HEK293T (cell line): ENCODE results near the gene CBR3.
"Not testable (repeated sequence)": the region's sequence is repeated elsewhere in the genome, so short reads cannot be mapped to it uniquely, and the experiment has no call there.

ENCODE experiments used
- CTCF ChIA-PET: fragments of 350-600 bp; formaldehyde crosslinking; extraction: SDS; loops from one replicate; lab custom pipeline; 2021; ENCODE audit warnings: antibody characterized with exemption, inconsistent platforms; lab: Yijun Ruan, JAX
- POLR2A ChIA-PET: fragments of 350-600 bp; formaldehyde crosslinking; extraction: SDS; loops from one replicate; lab custom pipeline; 2020; ENCODE audit warnings: antibody characterized with exemption, inconsistent platforms; lab: Yijun Ruan, JAX
- DNase-seq: peaks from one replicate; pipeline ENCODE4 v3.0.0; 2012; ENCODE audit warnings: mixed read lengths; ENCODE audit errors: extremely low spot score
- ARNT ChIP-seq: fragments of 450-650 bp; IDR thresholded peaks from 2 replicates; pipeline ENCODE4 v1.6.1; 2017; ENCODE audit warnings: mild to moderate bottlenecking
- BHLHE40 ChIP-seq: fragments of 450-650 bp; IDR thresholded peaks from 2 replicates; pipeline ENCODE4 v1.6.1; 2016; ENCODE audit warnings: mild to moderate bottlenecking, moderate library complexity, borderline replicate concordance
- CTBP1 ChIP-seq: fragments of 450-650 bp; IDR thresholded peaks from 2 replicates; pipeline ENCODE4 v1.6.1; 2016; ENCODE audit warnings: borderline replicate concordance
- ELF4 ChIP-seq: fragments of 450-650 bp; IDR thresholded peaks from 2 replicates; pipeline ENCODE4 v1.6.1; 2017; ENCODE audit warnings: antibody characterized with exemption
- FOXA1 ChIP-seq: fragments of 450-650 bp; IDR thresholded peaks from 2 replicates; pipeline ENCODE4 v1.6.1; 2016; ENCODE audit warnings: mild to moderate bottlenecking
- FOXK2 ChIP-seq: fragments of 450-650 bp; IDR thresholded peaks from 2 replicates; pipeline ENCODE4 v1.6.1; 2016; ENCODE audit warnings: mild to moderate bottlenecking
- FOXM1 ChIP-seq: fragments of 450-650 bp; IDR thresholded peaks from 2 replicates; pipeline ENCODE4 v1.6.1; 2017; ENCODE audit warnings: mild to moderate bottlenecking, borderline replicate concordance
- HDGF ChIP-seq: fragments of 450-650 bp; IDR thresholded peaks from 2 replicates; pipeline ENCODE4 v1.6.1; 2017; ENCODE audit warnings: antibody characterized with exemption, borderline replicate concordance
- L3MBTL2 ChIP-seq: fragments of 450-650 bp; conservative IDR thresholded peaks from 2 replicates; pipeline ENCODE4 v1.6.1; 2016; ENCODE audit warnings: mild to moderate bottlenecking
- LEF1 ChIP-seq: fragments of 450-650 bp; IDR thresholded peaks from 2 replicates; pipeline ENCODE4 v1.6.1; 2017; ENCODE audit warnings: mild to moderate bottlenecking, borderline replicate concordance
- NFRKB ChIP-seq: fragments of 450-650 bp; IDR thresholded peaks from 2 replicates; pipeline ENCODE4 v1.6.1; 2016; ENCODE audit warnings: mild to moderate bottlenecking, moderate library complexity
- PKNOX1 ChIP-seq: fragments of 450-650 bp; IDR thresholded peaks from 2 replicates; pipeline ENCODE4 v1.6.1; 2016
- SP1 ChIP-seq: fragments of 450-650 bp; IDR thresholded peaks from 2 replicates; pipeline ENCODE4 v1.6.1; 2017
- SUZ12 ChIP-seq: fragments of 450-650 bp; IDR thresholded peaks from 2 replicates; pipeline ENCODE4 v1.6.1; 2016; ENCODE audit warnings: mild to moderate bottlenecking
- TARDBP ChIP-seq: fragments of 450-650 bp; IDR thresholded peaks from 2 replicates; pipeline ENCODE4 v1.6.1; 2016
- ZNF384 ChIP-seq: fragments of 450-650 bp; IDR thresholded peaks from 2 replicates; pipeline ENCODE4 v1.6.1; 2016

Gene CBR3

GRCh38 chr21:36096398-36097290 is 38.2 kb upstream of the CBR3 start:
- TF ChIP-seq SP1 (no peak), FOXA1 (no peak), FOXM1 (no peak), LEF1 (no peak), ELF4 (no peak), SUZ12 (no peak), CTBP1 (no peak), BHLHE40 (no peak), FOXK2 (no peak), HDGF (no peak), PKNOX1 (no peak), NFRKB (no peak), L3MBTL2 (no peak), ZNF384 (no peak), TARDBP (no peak), ARNT (no peak)
- ChIA-PET POLR2A (interaction anchor here (1.9 kb wide), 1 partner anchor 37 kb away, joined by 8 read pairs; the partner anchor contains the start of gene SETD4), CTCF (interaction anchor here (1.0 kb wide), 1 partner anchor 1211 kb away, joined by 4 read pairs; no protein-coding TSS in a partner anchor)
- DNase-seq: no peak

- ChIA-PET POLR2A (interaction anchor here (1.9 kb wide), 1 partner anchor 38 kb away, joined by 8 read pairs; the partner anchor contains the start of gene SETD4), CTCF (interaction anchor here (1.0 kb wide), 1 partner anchor 1212 kb away, joined by 4 read pairs; no protein-coding TSS in a partner anchor)
- DNase-seq: peak; percentile 31
- TF ChIP-seq PKNOX1 (peak; percentile 85), TARDBP (no peak), BHLHE40 (no peak)
Measured at GRCh38 chr21:36097427-36098181, 37.3 kb upstream of the CBR3 start.

GRCh38 chr21:36098182-36098532 is 36.7 kb upstream of the CBR3 start:
- TF ChIP-seq FOXK2: no peak
- TF ChIP-seq BHLHE40: no peak
- no peak for TF ChIP-seq NFRKB
- no peak for TF ChIP-seq CTBP1
- TF ChIP-seq L3MBTL2: no peak
- TF ChIP-seq SP1: no peak
- TF ChIP-seq SUZ12: no peak
- CTCF ChIA-PET: no interaction called here
- POLR2A ChIA-PET: interaction anchor here (1.9 kb wide), 1 partner anchor 38 kb away, joined by 8 read pairs; the partner anchor contains the start of gene SETD4
- no peak for DNase-seq

- TF ChIP-seq ZNF384 (no peak), PKNOX1 (no peak), LEF1 (no peak)
- POLR2A ChIA-PET: no interaction called here
- DNase-seq: no peak
- CTCF ChIA-PET: no interaction called here
Measured at GRCh38 chr21:36099000-36099399, 35.9 kb upstream of the CBR3 start.

GRCh38 chr21:36099695-36100211 is 35.1 kb upstream of the CBR3 start:
- CTCF ChIA-PET, DNase-seq: not testable (repeated sequence)
- POLR2A ChIA-PET: interaction anchor here (1.6 kb wide), 1 partner anchor 39 kb away, joined by 7 read pairs; the partner anchor contains the start of gene SETD4

- CTCF ChIA-PET: interaction anchor here (1.5 kb wide), 1 partner anchor 14 kb away, joined by 3 read pairs; no protein-coding TSS in a partner anchor
- TF ChIP-seq SP1 (no peak), PKNOX1 (no peak), NFRKB (no peak), FOXM1 (no peak), FOXA1 (no peak), FOXK2 (no peak), ZNF384 (no peak), SUZ12 (no peak), ARNT (no peak), L3MBTL2 (no peak), BHLHE40 (no peak), CTBP1 (no peak), HDGF (no peak), ELF4 (no peak), LEF1 (no peak), TARDBP (no peak)
- POLR2A ChIA-PET: interaction anchor here (0.9 to 1.6 kb wide), 2 partner anchors 32 to 41 kb away, joined by 3 to 7 read pairs; partner anchors contain the start of gene SETD4
- no peak for DNase-seq
Measured at GRCh38 chr21:36100971-36101641, 33.8 kb upstream of the CBR3 start.
